Activated naive CD4-positive, alpha-beta T cell treated with anti-CD3 and anti-CD28 coated beads for 36 hours (primary cell): Measurements from ENCODE around the gene IGF2BP3. TPM values are rescaled to one million over a fixed set of nuclear protein-coding genes. Genes with fewer than 3 reads are reported as not detected.
A peak's percentile ranks its signal among the peaks of the same experiment; 100 is the strongest.
"Not testable (repeated sequence)": the region's sequence is repeated elsewhere in the genome, so short reads cannot be mapped to it uniquely, and the experiment has no call there.

Source experiments
- CTCF ChIA-PET: fragments of 350-600 bp; sonication (Branson Sonifier 250); formaldehyde crosslinking; loops from one replicate; lab custom pipeline; 2021; ENCODE audit warnings: antibody characterized with exemption; lab: Charles Lee
- DNase-seq: peaks from one replicate; pipeline ENCODE4 v3.0.0-alpha.2; 2020
- H3K27ac Mint-ChIP-seq: one replicate; pipeline ENCODE4 v1.8.0; 2021; ENCODE audit warnings: mild to moderate bottlenecking, mixed read lengths
- H3K27me3 Mint-ChIP-seq: one replicate; pipeline ENCODE4 v1.8.0; 2021; ENCODE audit warnings: low read depth, mixed read lengths
- H3K36me3 Mint-ChIP-seq: one replicate; pipeline ENCODE4 v1.8.0; 2021; ENCODE audit warnings: low read depth, mixed read lengths
- H3K4me1 Mint-ChIP-seq: one replicate; pipeline ENCODE4 v1.8.0; 2021; ENCODE audit warnings: low read depth, mixed read lengths
- H3K4me3 Mint-ChIP-seq: one replicate; pipeline ENCODE4 v1.8.0; 2021; ENCODE audit warnings: mild to moderate bottlenecking, moderate library complexity, mixed read lengths
- H3K9me3 Mint-ChIP-seq: one replicate; pipeline ENCODE4 v1.8.0; 2021; ENCODE audit warnings: mixed read lengths
- intact Hi-C: fragments of 100-400 bp; cut with micrococcal nuclease; formaldehyde crosslinking; loops from one replicate; pipeline ENCODE4 v1.15.1; 2023
- total RNA-seq, 2 experiments: library from RNA; stranded (reverse); gene quantifications; one replicate each; pipeline ENCODE4 v1.2.3, GENCODE V29; 2021

IGF2BP3 gene
- total RNA-seq, 2 experiments from 2014 or later = 0.29 to 0.54 TPM

DNA sequence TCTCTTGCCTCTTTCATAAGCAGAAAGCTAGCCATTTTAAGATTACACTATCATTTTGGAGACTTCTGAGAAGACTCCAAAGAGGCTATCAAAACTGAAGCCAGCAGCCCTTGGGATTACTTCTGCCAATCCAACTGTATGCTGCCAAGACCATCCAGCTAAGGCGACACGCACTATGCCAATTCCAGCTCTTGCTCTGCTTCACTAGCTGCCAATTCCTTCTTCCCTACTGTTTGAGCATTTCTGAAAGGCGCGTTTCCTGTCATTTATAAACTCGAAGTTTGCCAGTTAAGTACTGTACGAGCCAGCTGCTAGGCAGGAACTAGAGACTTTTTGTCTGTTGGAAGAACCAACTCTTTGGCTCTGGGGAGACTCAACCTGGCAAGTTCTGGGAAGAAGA, 134.7 kb downstream of the IGF2BP3 start:
- CTCF ChIA-PET = interaction anchor here (0.7 to 1.2 kb wide), 4 partner anchors 17 to 209 kb away, joined by 3 to 5 read pairs (median 4); no protein-coding TSS in a partner anchor
- DNase-seq = no peak
- H3K9me3 Mint-ChIP-seq = no peaks in the 10 kb centered on the region
- H3K4me1 Mint-ChIP-seq = no peaks in the 10 kb centered on the region
- H3K36me3 Mint-ChIP-seq = no peaks in the 10 kb centered on the region
- H3K27ac Mint-ChIP-seq = no peak overlapping the region
- intact Hi-C loops = no loop called here
- no peaks in the 10 kb centered on the region for H3K27me3 Mint-ChIP-seq
- H3K4me3 Mint-ChIP-seq = no peak overlapping the region

DNA sequence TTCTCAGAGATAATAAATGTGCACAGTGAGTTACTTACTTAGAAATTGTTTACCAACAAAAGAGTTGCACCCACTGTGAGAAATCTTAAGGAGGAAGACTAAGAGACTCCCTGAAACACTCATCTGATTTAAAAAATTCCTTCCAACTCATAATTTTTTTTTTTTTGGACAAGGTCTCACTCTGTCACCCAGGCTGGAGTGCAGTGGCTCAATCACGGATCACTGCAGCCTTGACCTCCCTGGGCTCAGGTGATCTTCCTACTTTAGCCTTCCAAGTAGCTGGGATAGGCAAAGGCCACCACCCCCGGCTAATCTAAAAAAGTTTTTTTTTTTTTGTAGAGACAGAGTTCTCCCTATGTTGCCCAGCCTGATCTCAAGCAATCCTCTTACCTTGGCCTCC, 135.2 kb downstream of the IGF2BP3 start:
- CTCF ChIA-PET = interaction anchor here (0.7 kb wide), 1 partner anchor 210 kb away, joined by 3 read pairs; no protein-coding TSS in a partner anchor
- intact Hi-C loops = no loop called here
- H3K4me3 Mint-ChIP-seq = no peak overlapping the region
- H3K4me1 Mint-ChIP-seq = no peaks in the 10 kb centered on the region
- no peak for DNase-seq
- H3K36me3 Mint-ChIP-seq = no peaks in the 10 kb centered on the region
- no peak overlapping the region for H3K27ac Mint-ChIP-seq
- H3K27me3 Mint-ChIP-seq = no peaks in the 10 kb centered on the region
- H3K9me3 Mint-ChIP-seq = no peaks in the 10 kb centered on the region

DNA sequence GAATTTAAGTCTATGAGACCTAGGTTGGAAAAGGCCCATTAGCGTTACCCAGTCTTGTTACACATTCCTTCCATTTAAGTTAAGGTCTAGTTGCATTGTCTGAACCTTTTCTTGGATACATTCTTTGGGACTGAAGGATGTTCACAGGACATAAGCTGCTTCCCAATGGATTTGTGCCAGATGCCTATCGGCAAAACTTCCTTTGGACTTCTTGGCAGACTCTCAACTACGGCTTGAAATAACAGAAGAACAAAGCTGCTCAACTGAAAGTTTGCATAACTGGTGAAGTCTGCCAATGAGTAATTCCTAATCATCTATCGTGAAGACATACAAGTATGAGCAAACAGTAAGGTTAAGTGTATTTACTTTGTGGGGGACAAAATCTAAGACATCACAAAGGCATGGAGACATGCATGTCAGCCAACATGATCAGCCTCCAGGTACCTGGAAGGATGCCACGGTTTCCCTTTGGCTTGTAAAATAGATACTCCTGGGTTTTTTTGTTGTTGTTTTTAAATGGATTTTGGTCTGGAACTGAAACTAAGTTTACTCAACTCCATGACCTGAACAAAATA, 135.7 kb downstream of the IGF2BP3 start:
- CTCF ChIA-PET = no interaction called here
- no peaks in the 10 kb centered on the region for H3K27me3 Mint-ChIP-seq
- H3K4me1 Mint-ChIP-seq = no peaks in the 10 kb centered on the region
- no peak overlapping the region for H3K27ac Mint-ChIP-seq
- H3K4me3 Mint-ChIP-seq = no peak overlapping the region
- intact Hi-C loops = no loop called here
- DNase-seq = no peak
- no peaks in the 10 kb centered on the region for H3K36me3 Mint-ChIP-seq
- H3K9me3 Mint-ChIP-seq = no peaks in the 10 kb centered on the region

DNA sequence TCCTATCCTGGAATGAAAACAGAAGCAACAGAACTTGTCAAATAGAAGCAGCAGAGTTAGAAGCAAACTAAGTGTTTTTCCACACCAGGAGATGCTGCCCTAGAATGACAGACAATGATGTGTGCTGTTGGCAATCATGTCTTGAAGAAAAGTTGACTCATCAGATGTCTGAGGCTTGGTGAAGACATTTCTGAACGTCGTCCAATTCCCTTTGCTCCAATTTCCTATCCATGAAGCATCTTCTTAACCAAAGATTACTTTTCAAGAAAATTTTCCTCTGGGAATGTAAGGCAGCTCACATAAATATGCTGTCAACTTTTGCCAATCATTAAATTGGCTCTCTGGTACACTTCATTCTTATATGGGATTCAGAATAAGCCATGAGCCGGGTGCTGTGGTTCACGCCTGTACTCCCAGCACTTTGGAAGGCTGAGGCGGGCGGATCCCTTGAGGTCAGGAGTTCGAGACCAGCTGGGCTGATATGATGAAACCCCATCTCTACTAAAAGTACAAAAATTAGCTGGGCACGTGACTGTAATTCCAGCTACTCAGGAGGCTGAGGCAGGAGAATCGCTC, 136.5 kb downstream of the IGF2BP3 start:
- no peaks in the 10 kb centered on the region for H3K9me3 Mint-ChIP-seq
- intact Hi-C loops = no loop called here
- no peaks in the 10 kb centered on the region for H3K4me1 Mint-ChIP-seq
- H3K27me3 Mint-ChIP-seq = no peaks in the 10 kb centered on the region
- H3K4me3 Mint-ChIP-seq = no peak overlapping the region
- DNase-seq = no peak
- no peak overlapping the region for H3K27ac Mint-ChIP-seq
- CTCF ChIA-PET = no interaction called here
- H3K36me3 Mint-ChIP-seq = no peaks in the 10 kb centered on the region

DNA sequence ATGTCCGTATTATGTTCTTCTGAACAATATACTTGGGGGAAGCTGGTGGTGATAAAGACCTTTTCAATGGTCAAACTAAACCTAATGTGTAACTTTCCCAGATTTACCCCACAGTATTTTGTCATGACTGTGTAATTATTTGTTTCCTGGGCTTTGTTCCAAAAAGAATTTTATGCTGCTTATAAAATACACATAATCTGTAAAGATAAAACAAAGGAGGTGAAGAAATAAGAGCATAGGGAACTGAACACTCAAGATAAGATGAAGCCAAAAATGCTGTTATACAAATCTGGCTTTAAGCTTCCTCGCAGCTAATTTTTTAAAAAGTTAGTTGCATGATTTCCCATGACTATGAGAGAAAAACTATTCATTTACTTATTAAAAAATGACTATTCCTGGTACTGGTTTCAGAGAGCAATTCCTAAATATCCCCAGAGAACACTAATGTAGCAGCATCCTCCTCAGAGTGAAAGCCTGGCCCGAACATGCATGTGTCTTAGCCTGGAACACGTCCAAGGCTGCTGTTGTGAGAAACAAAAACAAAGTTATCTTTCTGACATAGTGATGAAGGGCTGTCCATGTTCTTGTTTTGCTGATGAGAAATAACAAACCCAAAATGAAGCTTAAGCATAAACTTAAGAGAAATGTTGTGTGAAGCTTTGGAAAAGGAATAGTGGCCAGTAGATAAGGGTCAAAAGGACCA, 137.2 kb downstream of the IGF2BP3 start:
- Mint-ChIP-seq H3K27me3 (no peaks in the 10 kb centered on the region), H3K4me3 (no peak overlapping the region), H3K4me1 (no peaks in the 10 kb centered on the region), H3K9me3 (no peaks in the 10 kb centered on the region), H3K36me3 (no peaks in the 10 kb centered on the region), H3K27ac (no peak overlapping the region)
- CTCF ChIA-PET = interaction anchor here (1.2 kb wide), 1 partner anchor 60 kb away, joined by 3 read pairs; no protein-coding TSS in a partner anchor
- intact Hi-C loops = no loop called here
- no peak for DNase-seq

DNA sequence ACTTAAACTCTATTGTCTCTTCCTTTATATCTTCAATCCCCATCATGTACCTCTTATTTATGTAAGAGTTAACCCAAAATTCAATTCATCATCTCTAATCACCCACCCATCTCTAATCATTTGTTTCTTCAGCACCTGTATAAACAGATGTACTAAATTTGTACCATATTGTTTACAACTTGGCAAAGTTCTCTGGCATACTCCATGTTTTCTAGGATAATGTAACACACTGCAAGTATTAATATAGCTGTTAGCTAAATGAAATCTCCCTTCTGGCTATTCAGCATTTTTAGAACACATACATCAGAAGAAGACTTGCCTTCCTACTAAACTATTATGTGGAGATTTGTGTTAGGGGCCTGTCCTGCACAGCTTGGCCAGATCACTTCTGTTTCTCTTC, 138.1 kb downstream of the IGF2BP3 start:
- no peaks in the 10 kb centered on the region for H3K36me3 Mint-ChIP-seq
- CTCF ChIA-PET = interaction anchor here (1.2 kb wide), 1 partner anchor 59 kb away, joined by 3 read pairs; no protein-coding TSS in a partner anchor
- no peaks in the 10 kb centered on the region for H3K9me3 Mint-ChIP-seq
- no peaks in the 10 kb centered on the region for H3K27me3 Mint-ChIP-seq
- no peak overlapping the region for H3K27ac Mint-ChIP-seq
- H3K4me3 Mint-ChIP-seq = no peak overlapping the region
- H3K4me1 Mint-ChIP-seq = no peaks in the 10 kb centered on the region
- DNase-seq = no peak
- intact Hi-C loops = no loop called here

DNA sequence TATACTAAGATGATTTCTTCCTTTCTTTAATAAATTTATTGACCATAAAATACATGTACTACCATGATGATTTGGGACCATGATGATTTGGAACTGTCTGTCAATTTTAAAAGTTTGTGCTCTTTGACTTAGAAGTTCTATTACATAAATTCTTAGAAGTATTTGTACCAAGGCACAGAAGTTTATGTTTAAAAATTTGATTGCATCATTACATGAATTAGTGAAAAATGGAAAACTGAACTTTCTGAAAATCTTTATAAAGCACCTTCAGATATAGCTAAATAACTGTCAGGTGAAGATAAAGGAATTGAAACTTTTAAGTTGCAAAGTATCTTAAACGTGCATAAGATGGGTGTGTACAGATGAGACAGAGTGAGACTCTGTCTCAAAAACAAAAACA, 139.2 kb downstream of the IGF2BP3 start:
- Mint-ChIP-seq H3K27ac (no peak overlapping the region), H3K27me3 (no peaks in the 10 kb centered on the region), H3K4me1 (no peaks in the 10 kb centered on the region), H3K9me3 (no peaks in the 10 kb centered on the region), H3K4me3 (no peak overlapping the region), H3K36me3 (no peaks in the 10 kb centered on the region)
- CTCF ChIA-PET = interaction anchor here (0.6 kb wide), 1 partner anchor 404 kb away, joined by 3 read pairs; no protein-coding TSS in a partner anchor
- DNase-seq = no peak
- intact Hi-C loops = no loop called here

DNA sequence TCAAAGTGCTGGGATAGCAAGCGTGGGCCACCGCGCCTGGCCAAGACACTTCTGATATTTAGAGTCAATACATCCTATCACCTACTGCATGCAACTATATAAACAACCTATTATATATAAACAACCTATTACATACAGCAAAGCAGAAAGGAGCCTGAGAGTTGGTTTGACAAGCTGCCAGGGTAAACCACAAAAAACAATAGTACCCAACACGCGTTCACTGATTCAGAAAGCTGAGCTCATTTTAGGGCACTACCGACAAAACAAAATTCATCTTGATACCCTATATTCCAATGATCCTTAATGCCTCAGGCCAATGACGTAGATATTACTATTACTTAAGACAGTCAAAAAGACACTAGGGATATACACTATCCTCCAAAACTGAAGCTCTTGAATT, 154.9 kb downstream of the IGF2BP3 start:
- H3K36me3 Mint-ChIP-seq = peaks cover 2% of the 10 kb centered on the region
- CTCF ChIA-PET = interaction anchor here (1.0 kb wide), 1 partner anchor 43 kb away, joined by 3 read pairs; no protein-coding TSS in a partner anchor
- no peaks in the 10 kb centered on the region for H3K9me3 Mint-ChIP-seq
- H3K27me3 Mint-ChIP-seq = no peaks in the 10 kb centered on the region
- H3K27ac Mint-ChIP-seq = no peak overlapping the region
- H3K4me1 Mint-ChIP-seq = peaks cover 1% of the 10 kb centered on the region
- intact Hi-C loops = no loop called here
- DNase-seq = no peak
- H3K4me3 Mint-ChIP-seq = no peak overlapping the region

DNA sequence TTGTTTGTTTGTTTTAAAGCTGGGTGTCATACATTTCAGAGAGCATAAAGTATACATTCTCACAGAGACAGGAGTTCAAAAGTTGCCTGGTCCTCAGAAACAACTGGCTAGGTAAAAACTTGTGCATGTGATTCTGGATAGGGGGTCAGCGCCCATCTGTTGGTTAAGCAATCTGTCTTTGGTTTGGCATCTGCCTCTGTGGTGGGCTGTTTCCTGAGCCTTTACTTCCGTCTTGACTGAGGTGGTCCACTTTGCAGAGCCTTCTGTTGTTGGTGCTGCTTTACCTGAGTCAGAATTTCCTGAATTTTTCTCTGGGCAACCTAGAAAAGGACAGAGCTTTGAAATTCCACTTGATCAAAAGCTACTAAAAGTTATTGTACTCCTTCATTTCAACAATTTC, 158.2 kb downstream of the IGF2BP3 start:
- H3K4me1 Mint-ChIP-seq = peaks cover 11% of the 10 kb centered on the region
- H3K9me3 Mint-ChIP-seq, DNase-seq, intact Hi-C loops, H3K27me3 Mint-ChIP-seq, H3K27ac Mint-ChIP-seq, H3K4me3 Mint-ChIP-seq: not testable (repeated sequence)
- H3K36me3 Mint-ChIP-seq = peaks cover 15% of the 10 kb centered on the region
- CTCF ChIA-PET = interaction anchor here (1.1 to 1.6 kb wide), 4 partner anchors 17 to 233 kb away, joined by 3 to 4 read pairs (median 4); no protein-coding TSS in a partner anchor

DNA sequence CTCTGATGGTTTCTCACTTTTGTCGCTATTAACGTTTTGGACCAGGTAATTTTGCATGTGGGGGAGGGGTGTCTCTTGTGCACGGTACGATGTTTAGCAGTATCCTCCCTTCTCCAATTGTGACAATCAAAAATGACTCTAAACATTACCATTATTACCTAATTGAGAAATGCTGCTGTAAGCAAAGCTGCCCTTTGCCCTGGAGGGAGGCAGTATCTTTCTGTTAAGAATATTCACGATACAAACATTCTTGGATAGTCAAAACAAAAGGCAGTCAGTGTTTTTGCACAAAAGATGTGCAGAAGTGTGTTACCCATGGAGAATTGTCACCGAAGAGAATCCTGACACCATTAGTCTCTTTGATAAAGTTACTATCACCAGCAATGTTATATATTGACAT, 161.5 kb downstream of the IGF2BP3 start:
- peaks cover 38% of the 10 kb centered on the region for H3K4me1 Mint-ChIP-seq
- H3K27ac Mint-ChIP-seq = no peak overlapping the region
- no peak overlapping the region for H3K4me3 Mint-ChIP-seq
- no peaks in the 10 kb centered on the region for H3K9me3 Mint-ChIP-seq
- peaks cover 39% of the 10 kb centered on the region for H3K36me3 Mint-ChIP-seq
- H3K27me3 Mint-ChIP-seq = no peaks in the 10 kb centered on the region
- no peak for DNase-seq
- intact Hi-C loops = no loop called here
- CTCF ChIA-PET = interaction anchor here (0.7 to 1.1 kb wide), 3 partner anchors 9 to 37 kb away, joined by 3 to 4 read pairs (median 3); partner anchors contain the start of gene MALSU1

DNA sequence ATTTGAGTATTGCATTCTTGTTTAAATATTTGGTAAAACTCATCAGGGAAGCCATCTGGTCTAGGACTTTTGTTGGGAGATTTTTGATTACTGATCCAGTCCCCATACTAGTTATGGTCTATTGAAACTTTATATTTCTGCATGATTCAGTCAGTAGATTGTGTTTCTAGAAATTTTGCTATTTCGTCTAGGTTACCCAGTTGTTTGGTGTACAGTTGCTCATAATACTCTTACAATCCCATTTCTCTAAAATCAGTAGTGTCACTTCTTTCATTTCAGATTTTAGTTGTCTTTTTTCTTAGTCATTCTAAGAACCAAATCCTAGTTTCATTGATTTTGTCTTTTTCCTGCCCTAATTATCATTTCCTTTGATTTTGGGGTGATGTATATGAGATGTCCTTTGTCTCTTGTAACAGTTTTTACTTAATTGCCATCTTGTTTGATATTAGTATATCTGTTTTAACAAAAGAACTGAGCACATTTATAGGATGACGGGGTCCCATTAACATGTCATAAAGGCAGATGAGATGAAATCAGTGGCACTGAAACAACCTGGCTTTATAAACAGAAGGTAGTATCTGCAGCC, 163.3 kb downstream of the IGF2BP3 start:
- CTCF ChIA-PET = interaction anchor here (0.7 kb wide), 1 partner anchor 378 kb away, joined by 3 read pairs; no protein-coding TSS in a partner anchor
- Mint-ChIP-seq H3K36me3 (peaks cover 49% of the 10 kb centered on the region), H3K27ac (peak overlapping the region; percentile 30), H3K4me3 (no peak overlapping the region), H3K9me3 (no peaks in the 10 kb centered on the region), H3K4me1 (peaks cover 49% of the 10 kb centered on the region), H3K27me3 (no peaks in the 10 kb centered on the region)
- no peak for DNase-seq
- intact Hi-C loops = loop anchor here (1.0 kb wide), 2 partner anchors 8 to 66 kb away; partner anchors contain the start of gene MALSU1

DNA sequence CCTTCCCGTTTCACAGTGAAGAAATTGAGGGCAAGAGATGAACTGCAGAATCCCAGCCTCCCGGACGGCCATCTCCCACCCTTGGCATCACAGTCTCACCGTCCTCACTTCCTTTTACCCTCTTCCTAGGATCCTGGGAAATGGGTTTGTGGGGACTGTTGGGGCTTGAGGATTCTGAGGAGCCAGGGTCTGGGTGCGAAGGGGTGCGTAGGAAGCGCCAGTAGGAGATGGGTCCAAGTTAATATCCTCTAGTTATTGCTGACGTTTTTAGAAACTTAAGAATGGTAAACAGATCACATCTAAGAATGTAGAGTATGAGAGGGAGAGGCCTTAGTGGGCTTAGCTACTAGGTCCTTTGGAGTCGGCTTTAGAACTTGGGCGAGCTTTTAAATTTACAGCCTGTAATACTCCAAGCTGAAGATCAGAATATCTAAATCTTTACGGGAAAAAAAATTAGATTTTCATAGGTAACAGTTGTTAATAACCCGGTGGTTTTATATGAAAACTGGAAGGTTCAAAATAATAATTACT, 170.5 kb downstream of the IGF2BP3 start:
- CTCF ChIA-PET = interaction anchor here (0.7 to 1.5 kb wide), 5 partner anchors 10 to 103 kb away, joined by 3 to 6 read pairs (median 3); no protein-coding TSS in a partner anchor
- peaks cover 25% of the 10 kb centered on the region for H3K36me3 Mint-ChIP-seq
- peak; percentile 9 for DNase-seq
- H3K27ac Mint-ChIP-seq = peak overlapping the region; percentile 95
- intact Hi-C loops = loop anchor here (1.0 to 5.0 kb wide), 17 partner anchors 7 to 1873 kb away; partner anchors contain the start of genes HYCC1, KLHL7, SP4 and TOMM7
- peak overlapping the region; percentile 96 for H3K4me3 Mint-ChIP-seq
- H3K4me1 Mint-ChIP-seq = peaks cover 37% of the 10 kb centered on the region
- H3K27me3 Mint-ChIP-seq = no peaks in the 10 kb centered on the region
- H3K9me3 Mint-ChIP-seq = no peaks in the 10 kb centered on the region
